B cell (primary cell): ENCODE results near the gene RAB3B. TPM values are rescaled to one million over a fixed set of nuclear protein-coding genes. Genes with fewer than 3 reads are reported as not detected.

Experiments
- ATAC-seq: fragments of 200-7000 bp; cut with Tn5 transposase; one replicate; pipeline ENCODE4 v1.10.0; 2021; ENCODE audit warnings: low read depth, mild to moderate bottlenecking, moderate number of reproducible peaks, moderate library complexity
- CTCF ChIA-PET: fragments of 350-600 bp; sonication (Branson Sonifier 250); formaldehyde crosslinking; loops from one replicate; lab custom pipeline; 2021; ENCODE audit warnings: antibody characterized with exemption, inconsistent platforms; lab: Charles Lee
- POLR2A ChIA-PET: fragments of 350-600 bp; sonication (Branson Sonifier 250); formaldehyde crosslinking; loops from one replicate; lab custom pipeline; 2021; ENCODE audit warnings: antibody characterized with exemption; lab: Charles Lee
- DNase-seq: peaks from one replicate; pipeline ENCODE4 v3.0.0; 2013
- H2AFZ ChIP-seq: 2 replicates; pipeline ENCODE4 v1.6.1; 2012; ENCODE audit warnings: mild to moderate bottlenecking, low read depth, low read length; ENCODE audit not compliant: insufficient read depth, poor library complexity, severe bottlenecking
- H3K27ac ChIP-seq, 2 donors: 1 replicate in 1 of 2; 2 replicates in 1 of 2; pipeline ENCODE4 v1.5.1; 2012 to 2013; ENCODE audit warnings: low read length in 2 of 2, mild to moderate bottlenecking in 2 of 2, moderate library complexity in 1 of 2
- H3K27me3 ChIP-seq, 4 experiments: fragments of 200-600 bp in 1 of 4; sonication (generic) in 1 of 4; replicated peaks in 1 of 4; 1 replicate in 2 of 4; 2 replicates in 2 of 4; pipeline versions ENCODE4 v1.6.1 to v1.7.0; 2013 to 2016; ENCODE audit warnings: low read length in 3 of 4, mild to moderate bottlenecking in 2 of 4, mixed read lengths in 1 of 4, moderate library complexity in 1 of 4; ENCODE audit not compliant: insufficient read depth in 4 of 4, control insufficient read depth in 3 of 4; ENCODE audit errors: control extremely low read depth in 1 of 4
- H3K36me3 ChIP-seq, 2 experiments: replicated peaks in 1 of 2; 1 replicate in 1 of 2; 2 replicates in 1 of 2; pipeline versions ENCODE4 v1.6.1 to v1.7.1; 2013; ENCODE audit warnings: low read length in 1 of 2; ENCODE audit not compliant: insufficient read depth in 2 of 2, control insufficient read depth in 1 of 2; ENCODE audit errors: control extremely low read depth in 1 of 2, extremely low read depth in 1 of 2
- H3K4me1 ChIP-seq, 2 donors: fragments of 200-600 bp in 1 of 2; sonication (generic) in 1 of 2; 1 replicate in 1 of 2; 2 replicates in 1 of 2; pipeline versions ENCODE4 v1.5.1 to v1.6.1; 2013 to 2017; ENCODE audit warnings: low read length in 2 of 2; ENCODE audit not compliant: control insufficient read depth in 2 of 2, insufficient read depth in 2 of 2
- H3K4me2 ChIP-seq: replicated peaks from 2 replicates; pipeline ENCODE3; 2012; ENCODE audit warnings: mild to moderate bottlenecking, low read depth, low read length; ENCODE audit not compliant: poor library complexity, severe bottlenecking
- H3K4me3 ChIP-seq, 5 experiments: fragments of 200-600 bp in 1 of 5; sonication (generic) in 1 of 5; 1 replicate in 3 of 5; 2 replicates in 2 of 5; pipeline versions ENCODE4 v1.5.1 to v1.7.0; 2011 to 2016; ENCODE audit warnings: low read length in 4 of 5, mild to moderate bottlenecking in 4 of 5, low read depth in 2 of 5, control low read depth in 1 of 5, moderate library complexity in 1 of 5; ENCODE audit not compliant: insufficient read depth in 1 of 5; ENCODE audit errors: control extremely low read depth in 1 of 5, extremely low read depth in 1 of 5
- H3K79me2 ChIP-seq: fragments of 200-600 bp; sonication (generic); one replicate; pipeline ENCODE4 v1.6.0; 2016; ENCODE audit warnings: low read length; ENCODE audit not compliant: control insufficient read depth, insufficient read depth
- H3K9ac ChIP-seq: fragments of 200-600 bp; sonication (generic); 2 replicates; pipeline ENCODE4 v1.6.1; 2017; ENCODE audit warnings: mild to moderate bottlenecking, low read length, moderate library complexity
- H3K9me3 ChIP-seq, 3 donors: one replicate each; pipeline versions ENCODE4 v1.6.1 to v1.7.1; 2013; ENCODE audit warnings: low read length in 2 of 3; ENCODE audit not compliant: control insufficient read depth in 2 of 3, insufficient read depth in 1 of 3; ENCODE audit errors: control extremely low read depth in 1 of 3
- H4K20me1 ChIP-seq: 2 replicates; pipeline ENCODE4 v1.6.0; 2012; ENCODE audit warnings: mild to moderate bottlenecking, low read length; ENCODE audit not compliant: insufficient read depth, control insufficient read depth, poor library complexity, severe bottlenecking
- H3K27ac Mint-ChIP-seq: one replicate; pipeline ENCODE4 v1.8.0; 2021; ENCODE audit warnings: mixed read lengths
- H3K27me3 Mint-ChIP-seq: one replicate; pipeline ENCODE4 v1.8.0; 2021; ENCODE audit warnings: mixed read lengths
- H3K4me1 Mint-ChIP-seq: one replicate; pipeline ENCODE4 v1.8.0; 2021; ENCODE audit warnings: mixed read lengths
- H3K4me3 Mint-ChIP-seq: one replicate; pipeline ENCODE4 v1.8.0; 2021; ENCODE audit warnings: mixed read lengths
- H3K9me3 Mint-ChIP-seq: one replicate; pipeline ENCODE4 v1.8.0; 2022; ENCODE audit warnings: mixed read lengths; ENCODE audit not compliant: insufficient read depth
- CTCF ChIP-seq: fragments of 200-600 bp; IDR thresholded peaks from one replicate; pipeline ENCODE4 v1.8.0; 2022; ENCODE audit warnings: antibody characterized with exemption, mild to moderate bottlenecking
- EZH2 ChIP-seq: IDR thresholded peaks from 2 replicates; pipeline ENCODE4 v1.6.1; 2012; ENCODE audit warnings: borderline replicate concordance, low read depth, mild to moderate bottlenecking, moderate library complexity, low read length; ENCODE audit not compliant: insufficient read depth, poor library complexity, severe bottlenecking
- WGBS: methylation state at CpG from one replicate; pipeline ENCODE4 v1.1.5; 2013; ENCODE audit warnings: missing lambda C conversion rate; ENCODE audit not compliant: insufficient coverage; 5-methylcytosine and 5-hydroxymethylcytosine counted together
- intact Hi-C: fragments of 100-400 bp; cut with micrococcal nuclease; formaldehyde crosslinking; loops from one replicate; pipeline ENCODE4 v1.10.0; 2022
- polyA plus RNA-seq: library from polyadenylated mRNA; depleted of rRNA; stranded (reverse); fragments of >200 nt; gene quantifications from 2 replicates; pipeline ENCODE4 v1.2.3, GENCODE V29; 2012
- total RNA-seq, 2 donors: library from RNA; stranded (reverse); fragments of 120-200 nt in 1 of 2; gene quantifications; 1 replicate in 1 of 2; 2 replicates in 1 of 2; pipeline versions ENCODE4 v1.2.3 to v1.2.4, GENCODE V29; 2013 to 2022

RAB3B gene
- total and polyA plus RNA-seq, 2 donors (not counting 1 experiment from before 2014, with no cell fraction given) = 0.02 TPM; not detected in 1

- ChIA-PET POLR2A (no interaction called here), CTCF (interaction anchor here (1.0 kb wide), 1 partner anchor 9 kb away, joined by 4 read pairs; no protein-coding TSS in a partner anchor)
- H2AFZ ChIP-seq = no peak overlapping the region
- peaks cover 4 to 18% (median 16%) of the 10 kb centered on the region in 3 donors for H3K9me3 ChIP-seq
- Mint-ChIP-seq H3K27me3 (peaks cover 17% of the 10 kb centered on the region), H3K4me3 (no peak overlapping the region), H3K27ac (no peak overlapping the region), H3K9me3 (peaks cover 12% of the 10 kb centered on the region), H3K4me1 (no peaks in the 10 kb centered on the region)
- H3K27me3 ChIP-seq = peaks cover 0 to 2% (median 0%) of the 10 kb centered on the region in 4 experiments
- no peak for TF ChIP-seq EZH2
- no peak for TF ChIP-seq CTCF
- H3K4me1 ChIP-seq = no peaks in the 10 kb centered on the region
- intact Hi-C loops = no loop called here
- DNase-seq = no peak
- H3K4me2 ChIP-seq = no peak overlapping the region
- no peak overlapping the region for H3K9ac ChIP-seq
- no peak overlapping the region for H3K27ac ChIP-seq
- no peaks in the 10 kb centered on the region for H4K20me1 ChIP-seq
- H3K79me2 ChIP-seq = no peaks in the 10 kb centered on the region
- ATAC-seq = no peak
- H3K4me3 ChIP-seq = no peak overlapping the region
- H3K36me3 ChIP-seq = no peaks in the 10 kb centered on the region
These were observed 44.9 kb downstream of the RAB3B start for GRCh38 chr1:51945591-51945990.

- peaks cover 10% of the 10 kb centered on the region for H3K9me3 Mint-ChIP-seq
- Histone ChIP-seq H3K79me2 (no peaks in the 10 kb centered on the region), H3K4me2 (no peak overlapping the region), H4K20me1 (no peaks in the 10 kb centered on the region), H3K4me3 (no peak overlapping the region), H3K9me3 (peaks cover 4 to 13% (median 6%) of the 10 kb centered on the region in 3 donors), H3K27ac (no peak overlapping the region), H3K4me1 (no peaks in the 10 kb centered on the region), H3K36me3 (no peaks in the 10 kb centered on the region), H2AFZ (no peak overlapping the region), H3K9ac (no peak overlapping the region), H3K27me3 (no peaks in the 10 kb centered on the region)
- no peak for DNase-seq
- POLR2A ChIA-PET = no interaction called here
- H3K27ac Mint-ChIP-seq = no peak overlapping the region
- peaks cover 4% of the 10 kb centered on the region for H3K27me3 Mint-ChIP-seq
- H3K4me1 Mint-ChIP-seq = no peaks in the 10 kb centered on the region
- no peak for TF ChIP-seq EZH2
- no peak for TF ChIP-seq CTCF
- H3K4me3 Mint-ChIP-seq = no peak overlapping the region
- intact Hi-C loops = no loop called here
- no CpG with 5 or more reads among the region's 2 CpGs for WGBS
- CTCF ChIA-PET = interaction anchor here (0.6 to 1.7 kb wide), 2 partner anchors 45 to 457 kb away, joined by 3 to 5 read pairs; no protein-coding TSS in a partner anchor
- ATAC-seq = no peak
These were observed 48.2 kb downstream of the RAB3B start for GRCh38 chr1:51942281-51942680.
